Mucosa of descending colon (tissue), 3 donors: ENCODE results near the gene ENKD1. TPM values are rescaled to one million over a fixed set of nuclear protein-coding genes. Genes with fewer than 3 reads are reported as not detected.

Source experiments
- ATAC-seq: fragments of 200-7000 bp; cut with Tn5 transposase; one replicate; pipeline ENCODE4 v1.9.1; 2020; ENCODE audit warnings: mild to moderate bottlenecking, moderate library complexity
- DNase-seq, 3 donors: peaks; one replicate each; pipeline ENCODE4 v3.0.0-alpha.2; 2020
- H3K36me3 ChIP-seq: fragments of 200-600 bp; one replicate; pipeline ENCODE4 v1.8.0; 2021; ENCODE audit warnings: low read depth, mild to moderate bottlenecking
- H3K4me1 ChIP-seq: fragments of 200-600 bp; one replicate; pipeline ENCODE4 v1.8.0; 2021; ENCODE audit warnings: low read depth, mild to moderate bottlenecking
- H3K4me3 ChIP-seq: fragments of 200-600 bp; one replicate; pipeline ENCODE4 v1.8.0; 2021; ENCODE audit warnings: mild to moderate bottlenecking
- H3K9me3 ChIP-seq: fragments of 200-600 bp; one replicate; pipeline ENCODE4 v1.8.0; 2021; ENCODE audit warnings: mild to moderate bottlenecking
- intact Hi-C, 2 donors: fragments of 100-400 bp; cut with DNase I in 1 of 2; cut with micrococcal nuclease in 1 of 2; formaldehyde crosslinking; loops; one replicate each; pipeline versions ENCODE4 v1.11.0 to v1.11.1; 2022; cut with DNase I, micrococcal nuclease
- total RNA-seq, 3 donors: library from RNA; stranded (reverse); fragmentation: NEBNext Ultra II Directional in 2 of 3; extraction: Animal tissue kit (Norgen Biotek cat#: 25700) in 2 of 3; gene quantifications; one replicate each; pipeline versions ENCODE4 v1.2.1 to v1.2.4, GENCODE V29; 2021 to 2023
- TF ChIP-seq, protein P1 (sequence below): fragments of 200-600 bp; IDR thresholded peaks from one replicate; pipeline ENCODE4 v1.8.0; 2022; ENCODE audit warnings: antibody characterized with exemption, mild to moderate bottlenecking
- donor health status: DM: no; HTN: no; CAD: no; lungs with moderate emphysema.
- donor health status: DM: no; HTN: no; CAD: no.
- donor health status: DM: no; HTN: yes; CAD: no.

Gene ENKD1
- total RNA-seq, 3 donors from 2014 or later: 8.5 to 23.3 (median 9.0) TPM

DNA sequence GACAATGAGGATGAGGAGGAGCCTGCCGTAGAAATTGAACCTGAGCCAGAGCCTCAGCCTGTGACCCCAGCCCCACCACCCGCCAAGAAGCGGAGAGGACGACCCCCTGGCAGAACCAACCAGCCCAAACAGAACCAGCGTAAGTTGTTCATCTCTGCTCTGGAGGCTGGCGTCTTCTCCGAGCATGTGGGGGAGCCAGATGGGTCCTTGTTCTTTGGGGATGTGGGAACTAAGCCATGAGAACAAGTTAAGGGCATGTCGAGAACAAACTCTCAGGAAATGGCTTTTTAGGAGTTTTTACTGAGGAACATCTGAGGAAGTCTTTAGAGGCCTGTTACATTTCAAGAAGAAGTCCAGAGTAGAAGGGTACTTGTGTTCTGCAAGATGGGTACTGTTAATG, 29.8 kb downstream of the ENKD1 start:
- H3K36me3 ChIP-seq: no peaks in the 10 kb centered on the region
- no peaks in the 10 kb centered on the region for H3K4me1 ChIP-seq
- ATAC-seq (no peak), DNase-seq (no peak)
- intact Hi-C loops: no loop called here
- no peaks in the 10 kb centered on the region for H3K9me3 ChIP-seq
- no peak overlapping the region for H3K4me3 ChIP-seq
- TF ChIP-seq, protein P1, sequence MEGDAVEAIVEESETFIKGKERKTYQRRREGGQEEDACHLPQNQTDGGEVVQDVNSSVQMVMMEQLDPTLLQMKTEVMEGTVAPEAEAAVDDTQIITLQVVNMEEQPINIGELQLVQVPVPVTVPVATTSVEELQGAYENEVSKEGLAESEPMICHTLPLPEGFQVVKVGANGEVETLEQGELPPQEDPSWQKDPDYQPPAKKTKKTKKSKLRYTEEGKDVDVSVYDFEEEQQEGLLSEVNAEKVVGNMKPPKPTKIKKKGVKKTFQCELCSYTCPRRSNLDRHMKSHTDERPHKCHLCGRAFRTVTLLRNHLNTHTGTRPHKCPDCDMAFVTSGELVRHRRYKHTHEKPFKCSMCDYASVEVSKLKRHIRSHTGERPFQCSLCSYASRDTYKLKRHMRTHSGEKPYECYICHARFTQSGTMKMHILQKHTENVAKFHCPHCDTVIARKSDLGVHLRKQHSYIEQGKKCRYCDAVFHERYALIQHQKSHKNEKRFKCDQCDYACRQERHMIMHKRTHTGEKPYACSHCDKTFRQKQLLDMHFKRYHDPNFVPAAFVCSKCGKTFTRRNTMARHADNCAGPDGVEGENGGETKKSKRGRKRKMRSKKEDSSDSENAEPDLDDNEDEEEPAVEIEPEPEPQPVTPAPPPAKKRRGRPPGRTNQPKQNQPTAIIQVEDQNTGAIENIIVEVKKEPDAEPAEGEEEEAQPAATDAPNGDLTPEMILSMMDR: no peak

DNA sequence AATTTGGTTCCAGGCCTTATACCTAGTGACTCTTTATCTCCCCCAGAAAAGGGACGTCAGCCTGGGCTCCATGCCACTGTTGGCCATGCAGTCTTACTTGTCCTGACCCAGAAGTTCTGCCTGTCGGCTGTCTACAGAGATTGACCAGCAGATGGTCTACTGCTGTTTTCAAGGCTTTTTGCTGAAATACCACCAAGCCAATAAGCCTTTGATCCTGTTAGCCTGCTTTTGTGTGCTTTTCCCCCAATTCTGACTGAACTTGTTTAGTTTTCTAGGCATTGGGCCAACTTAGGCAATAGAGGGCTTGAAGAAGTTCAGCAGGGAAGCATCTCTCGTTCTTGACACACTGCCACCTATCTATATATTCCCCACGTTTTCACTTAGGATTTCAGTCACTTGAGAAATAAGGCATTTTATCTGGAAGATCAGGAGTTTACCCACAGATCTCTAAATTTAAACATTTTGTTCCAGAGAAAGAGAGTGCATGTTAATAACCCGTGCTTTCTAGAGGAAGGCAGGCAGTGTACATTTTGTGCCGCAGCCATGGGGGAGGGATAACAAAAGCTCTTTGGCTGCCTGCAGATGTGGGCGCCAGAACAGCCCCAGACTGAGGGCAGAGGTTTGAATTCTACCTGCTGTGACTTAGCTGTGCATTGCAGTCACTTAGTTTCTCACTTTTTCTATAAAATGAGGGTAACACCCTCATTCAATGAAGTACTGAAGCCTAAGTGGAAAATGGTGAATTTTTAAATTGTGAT, 34.0 kb downstream of the ENKD1 start:
- Histone ChIP-seq H3K9me3 (no peaks in the 10 kb centered on the region), H3K4me1 (no peaks in the 10 kb centered on the region), H3K4me3 (no peak overlapping the region), H3K36me3 (no peaks in the 10 kb centered on the region)
- TF ChIP-seq, protein P1: no peak
- no peak for ATAC-seq
- no peak for DNase-seq
- intact Hi-C loops: no loop called here

DNA sequence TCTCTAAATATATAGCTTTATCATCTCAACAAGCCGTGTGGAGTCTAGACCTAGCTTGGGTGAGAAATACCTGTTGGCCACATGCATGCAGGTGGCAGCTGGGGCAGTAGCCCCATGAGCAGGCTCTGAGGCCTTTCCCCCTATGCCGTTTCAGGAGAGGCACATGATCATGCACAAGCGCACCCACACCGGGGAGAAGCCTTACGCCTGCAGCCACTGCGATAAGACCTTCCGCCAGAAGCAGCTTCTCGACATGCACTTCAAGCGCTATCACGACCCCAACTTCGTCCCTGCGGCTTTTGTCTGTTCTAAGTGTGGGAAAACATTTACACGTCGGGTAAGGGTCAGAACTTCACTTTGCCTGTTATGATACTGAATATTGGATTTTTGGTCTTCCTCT, 38.3 kb downstream of the ENKD1 start:
- Histone ChIP-seq H3K9me3 (no peaks in the 10 kb centered on the region), H3K4me1 (no peaks in the 10 kb centered on the region), H3K36me3 (peaks cover 7% of the 10 kb centered on the region), H3K4me3 (no peak overlapping the region)
- ATAC-seq (no peak), DNase-seq (no peak)
- TF ChIP-seq, protein P1: no peak
- intact Hi-C loops: no loop called here

DNA sequence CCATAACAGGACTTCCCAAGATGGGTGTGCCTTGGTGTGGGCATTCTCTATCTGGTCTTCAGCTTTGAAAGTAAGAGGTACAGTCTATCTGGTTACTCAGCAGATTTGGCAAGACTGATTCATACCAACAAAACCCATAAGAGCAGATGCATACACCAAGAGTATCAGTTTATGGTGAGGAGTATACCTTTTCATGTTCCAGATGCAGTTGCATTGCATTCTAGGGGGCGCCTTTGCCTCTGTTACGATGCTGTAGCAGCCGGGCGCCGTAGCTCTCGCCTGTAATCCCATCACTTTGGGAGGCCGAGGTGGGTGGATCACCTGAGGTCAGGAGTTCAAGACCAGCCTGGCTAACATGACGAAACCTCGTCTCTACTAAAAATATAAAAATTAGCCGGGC, 52.7 kb downstream of the ENKD1 start:
- ATAC-seq (no peak), DNase-seq (peak in 1 of 3 donors; percentile 15)
- Histone ChIP-seq H3K36me3 (peaks cover 12% of the 10 kb centered on the region), H3K9me3 (no peaks in the 10 kb centered on the region), H3K4me1 (no peaks in the 10 kb centered on the region), H3K4me3 (no peak overlapping the region)
- intact Hi-C loops: no loop called here
- TF ChIP-seq, protein P1: no peak

Other genes with a start within 250 kb of the ENKD1 start
- 100 to 1,000 TPM; 322 to 765 (median 646) TPM for gene HSD11B2, start 235.6 kb downstream of the ENKD1 start, total RNA-seq
- 100 to 1,000 TPM; 152 to 253 (median 228) TPM for gene ATP6V0D1, start 185.6 kb downstream of the ENKD1 start, total RNA-seq
- gene AGRP, start 183.2 kb downstream of the ENKD1 start, total RNA-seq: not detected
- gene RIPOR1, start 137.9 kb downstream of the ENKD1 start, total RNA-seq: 10 to 100 TPM; 10.9 to 74.7 (median 20.5) TPM
- 10 to 100 TPM; 41.1 to 55.5 (median 43.4) TPM for gene CTCF, start 104.2 kb downstream of the ENKD1 start, total RNA-seq
- 1 to 10 TPM; 1.8 to 4.9 (median 4.2) TPM for gene CARMIL2, start 21.6 kb downstream of the ENKD1 start, total RNA-seq
- gene ACD, start 6.5 kb downstream of the ENKD1 start, total RNA-seq: 10 to 100 TPM in 2 of 3 donors, 1 to 10 TPM in 1; 8.9 to 17.1 (median 11.5) TPM
- 1 to 10 TPM; 2.3 to 9.1 (median 3.7) TPM for gene PARD6A, start 5.8 kb downstream of the ENKD1 start, total RNA-seq
- 1 to 10 TPM in 2 of 3 donors, under 1 TPM in 1; 0.67 to 6.8 (median 1.2) TPM for gene C16orf86, start 64 bp upstream of the ENKD1 start, total RNA-seq
- gene GFOD2, start 52.6 kb upstream of the ENKD1 start, total RNA-seq: 10 to 100 TPM; 25.6 to 29.2 (median 27.9) TPM
- gene RANBP10, start 139.8 kb upstream of the ENKD1 start, total RNA-seq: 10 to 100 TPM; 19.6 to 24.1 (median 20.6) TPM
- 1 to 10 TPM in 1 of 3 donors, under 1 TPM in 2; 0.41 to 2.0 (median 0.48) TPM for gene TSNAXIP1, start 140.1 kb upstream of the ENKD1 start, total RNA-seq
- gene THAP11, start 175.6 kb upstream of the ENKD1 start, total RNA-seq: 10 to 100 TPM; 18.1 to 43.3 (median 20.5) TPM
- 10 to 100 TPM; 56.0 to 69.3 (median 58.0) TPM for gene NUTF2, start 180.2 kb upstream of the ENKD1 start, total RNA-seq
- 10 to 100 TPM; 33.2 to 55.0 (median 36.6) TPM for gene CENPT, start 180.9 kb upstream of the ENKD1 start, total RNA-seq
- 10 to 100 TPM; 58.3 to 82.0 (median 64.6) TPM for gene EDC4, start 206.3 kb upstream of the ENKD1 start, total RNA-seq
- gene NRN1L, start 218.1 kb upstream of the ENKD1 start, total RNA-seq: under 1 TPM in 2 of 3 donors, not detected in 1; 0.49 to 0.99 TPM
- gene PSKH1, start 226.5 kb upstream of the ENKD1 start, total RNA-seq: 10 to 100 TPM; 33.8 to 43.3 (median 38.1) TPM